ENCODE results near the gene ZNF804B.

The ZNF804B gene

DNA sequence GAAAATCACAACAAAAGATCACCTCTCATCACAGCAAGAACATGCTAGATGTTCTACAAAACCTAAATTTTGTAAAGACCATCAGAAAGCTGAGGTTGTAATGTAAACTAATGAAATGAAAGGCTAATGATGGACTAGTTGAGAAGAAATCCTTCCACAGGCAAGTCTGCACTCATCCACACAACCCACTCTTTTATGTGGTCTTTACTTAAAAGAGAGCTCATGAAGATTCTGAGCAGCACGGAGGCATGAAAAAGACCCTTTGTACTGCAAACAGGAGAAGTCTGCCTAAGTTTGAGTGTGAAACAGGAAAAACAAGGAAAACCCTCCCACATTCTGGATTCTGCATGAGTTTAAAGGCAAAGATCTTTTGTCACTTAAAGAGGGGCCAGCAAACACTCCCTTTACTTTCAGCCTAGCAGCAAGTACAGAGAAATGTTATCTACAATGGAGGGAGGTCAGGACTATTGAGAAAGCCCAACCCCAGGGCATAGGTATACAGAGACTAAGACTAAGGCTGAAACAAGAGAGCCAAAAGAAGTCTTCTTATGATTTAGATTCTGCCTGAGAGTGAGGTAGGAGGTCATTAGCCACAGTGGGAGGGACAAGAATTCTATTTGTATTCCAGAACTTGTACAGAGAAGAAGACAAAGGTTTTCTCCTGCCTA lies 557.2 kb downstream of the ZNF804B start:
- TF ChIP-seq, protein P1, sequence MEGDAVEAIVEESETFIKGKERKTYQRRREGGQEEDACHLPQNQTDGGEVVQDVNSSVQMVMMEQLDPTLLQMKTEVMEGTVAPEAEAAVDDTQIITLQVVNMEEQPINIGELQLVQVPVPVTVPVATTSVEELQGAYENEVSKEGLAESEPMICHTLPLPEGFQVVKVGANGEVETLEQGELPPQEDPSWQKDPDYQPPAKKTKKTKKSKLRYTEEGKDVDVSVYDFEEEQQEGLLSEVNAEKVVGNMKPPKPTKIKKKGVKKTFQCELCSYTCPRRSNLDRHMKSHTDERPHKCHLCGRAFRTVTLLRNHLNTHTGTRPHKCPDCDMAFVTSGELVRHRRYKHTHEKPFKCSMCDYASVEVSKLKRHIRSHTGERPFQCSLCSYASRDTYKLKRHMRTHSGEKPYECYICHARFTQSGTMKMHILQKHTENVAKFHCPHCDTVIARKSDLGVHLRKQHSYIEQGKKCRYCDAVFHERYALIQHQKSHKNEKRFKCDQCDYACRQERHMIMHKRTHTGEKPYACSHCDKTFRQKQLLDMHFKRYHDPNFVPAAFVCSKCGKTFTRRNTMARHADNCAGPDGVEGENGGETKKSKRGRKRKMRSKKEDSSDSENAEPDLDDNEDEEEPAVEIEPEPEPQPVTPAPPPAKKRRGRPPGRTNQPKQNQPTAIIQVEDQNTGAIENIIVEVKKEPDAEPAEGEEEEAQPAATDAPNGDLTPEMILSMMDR (IDR thresholded peaks at IDR 0.05; ENCODE audit: extremely low read depth, insufficient read depth, missing control alignments), result no peak
- in situ Hi-C loops (cut with MboI; ENCODE audit: low pct_unique_long_range_greater_than_20kb, low sequenced_read_pairs, unreplicated experiment), result no loop called here
- no peak for DNase-seq (ENCODE audit: low spot score)

DNA sequence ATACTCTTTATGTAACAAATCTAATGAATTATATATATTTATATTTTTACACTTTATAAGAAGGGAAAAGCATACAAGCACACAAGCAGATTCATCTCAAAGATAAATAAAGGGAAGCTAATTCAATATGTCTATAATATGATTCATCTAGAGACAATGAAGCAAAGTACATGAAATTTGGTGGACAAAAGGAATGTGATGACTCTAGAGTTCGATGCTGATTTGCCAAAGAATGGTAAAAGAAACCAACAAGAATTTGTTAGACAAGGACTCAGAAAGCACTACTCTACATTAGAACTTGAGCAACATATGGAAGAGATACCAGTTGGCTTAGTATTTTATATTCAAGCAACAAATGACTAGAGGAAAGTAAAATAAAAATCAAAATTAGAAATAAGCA lies 572.5 kb downstream of the ZNF804B start:
- in situ Hi-C loops (cut with MboI; ENCODE audit: low pct_unique_long_range_greater_than_20kb, low sequenced_read_pairs, unreplicated experiment), result no loop called here
- TF ChIP-seq, protein P1 (IDR thresholded peaks at IDR 0.05; ENCODE audit: extremely low read depth, insufficient read depth, missing control alignments), result no peak
- no peak for DNase-seq (ENCODE audit: low spot score)

DNA sequence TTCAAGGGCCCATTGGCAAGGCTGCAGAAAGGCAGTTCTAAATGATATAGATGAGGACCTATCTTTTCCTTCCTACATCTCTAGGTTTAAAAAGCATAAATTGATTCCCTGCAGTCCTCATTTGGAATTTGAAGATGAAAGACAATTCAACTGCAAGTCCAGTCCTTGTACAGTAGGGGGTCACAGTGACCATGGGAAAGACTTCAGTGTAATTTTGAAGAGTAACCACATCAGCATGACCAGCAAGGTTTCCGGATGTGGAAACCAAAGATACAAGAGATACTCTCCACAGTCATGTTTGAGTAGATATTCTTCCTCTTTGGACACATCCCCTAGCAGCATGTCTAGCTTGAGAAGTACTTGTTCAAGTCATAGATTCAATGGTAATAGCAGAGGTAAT lies 575.3 kb downstream of the ZNF804B start:
- in situ Hi-C loops (cut with MboI; ENCODE audit: low pct_unique_long_range_greater_than_20kb, low sequenced_read_pairs, unreplicated experiment), result no loop called here
- no peak for DNase-seq (ENCODE audit: low spot score)
- TF ChIP-seq, protein P1 (IDR thresholded peaks at IDR 0.05; ENCODE audit: extremely low read depth, insufficient read depth, missing control alignments), result no peak

DNA sequence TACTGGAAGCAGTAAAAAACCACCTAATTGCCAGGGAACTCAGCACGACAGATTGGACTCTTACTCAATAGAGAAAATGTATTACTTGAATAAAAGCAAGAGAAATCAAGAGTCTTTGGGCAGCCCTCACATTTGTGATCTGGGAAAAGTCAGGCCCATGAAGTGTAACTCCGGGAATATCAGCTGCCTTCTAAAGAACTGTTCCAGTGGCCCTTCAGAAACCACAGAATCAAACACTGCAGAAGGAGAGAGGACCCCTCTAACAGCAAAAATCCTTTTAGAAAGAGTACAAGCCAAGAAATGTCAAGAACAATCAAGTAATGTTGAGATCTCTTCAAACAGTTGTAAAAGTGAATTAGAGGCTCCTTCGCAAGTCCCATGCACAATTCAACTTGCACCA lies 576.0 kb downstream of the ZNF804B start:
- in situ Hi-C loops (cut with MboI; ENCODE audit: low pct_unique_long_range_greater_than_20kb, low sequenced_read_pairs, unreplicated experiment), result no loop called here
- TF ChIP-seq, protein P1 (IDR thresholded peaks at IDR 0.05; ENCODE audit: extremely low read depth, insufficient read depth, missing control alignments), result no peak
- DNase-seq (ENCODE audit: low spot score), result no peak

DNA sequence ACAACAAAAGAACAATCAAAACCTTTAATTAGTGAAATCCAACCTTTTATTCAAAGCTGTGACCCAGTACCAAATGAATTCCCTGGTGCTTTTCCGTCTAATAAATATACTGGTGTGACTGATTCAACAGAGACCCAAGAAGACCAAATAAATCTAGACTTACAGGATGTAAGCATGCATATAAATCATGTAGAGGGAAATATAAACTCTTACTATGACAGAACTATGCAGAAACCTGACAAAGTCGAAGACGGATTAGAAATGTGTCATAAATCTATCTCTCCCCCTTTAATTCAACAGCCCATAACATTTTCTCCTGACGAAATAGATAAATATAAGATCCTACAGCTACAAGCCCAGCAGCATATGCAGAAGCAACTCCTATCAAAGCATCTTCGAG lies 576.6 kb downstream of the ZNF804B start:
- no peak for DNase-seq (ENCODE audit: low spot score)
- TF ChIP-seq, protein P1 (IDR thresholded peaks at IDR 0.05; ENCODE audit: extremely low read depth, insufficient read depth, missing control alignments), result no peak
- in situ Hi-C loops (cut with MboI; ENCODE audit: low pct_unique_long_range_greater_than_20kb, low sequenced_read_pairs, unreplicated experiment), result no loop called here

DNA sequence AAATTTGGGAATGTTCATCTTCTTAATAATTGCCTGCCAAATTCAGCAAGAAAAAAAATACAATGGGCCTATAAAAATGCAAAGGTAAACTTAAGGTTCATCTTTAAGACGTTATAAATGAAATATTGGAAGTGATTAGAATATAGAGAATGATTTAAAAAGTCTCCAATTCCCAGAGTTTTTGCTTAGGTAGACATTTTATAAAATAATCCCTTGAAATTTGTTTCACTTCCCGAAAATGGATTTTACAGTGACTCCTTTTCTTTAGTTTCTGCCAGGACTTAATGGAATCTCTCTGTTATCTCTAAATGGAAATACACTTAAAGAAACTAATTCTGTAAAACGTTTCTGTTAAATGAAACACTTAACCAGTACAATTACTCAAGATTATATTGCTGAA lies 580.2 kb downstream of the ZNF804B start:
- DNase-seq (ENCODE audit: low spot score), result no peak
- TF ChIP-seq, protein P1 (IDR thresholded peaks at IDR 0.05; ENCODE audit: extremely low read depth, insufficient read depth, missing control alignments), result no peak
- in situ Hi-C loops (cut with MboI; ENCODE audit: low pct_unique_long_range_greater_than_20kb, low sequenced_read_pairs, unreplicated experiment), result no loop called here

Measured in GM13977 (cell line).